ENCODE results near the gene LOXL3.

Gene LOXL3

GRCh38 chr2:74504591-74504990 lies 49.2 kb downstream of the LOXL3 start:
- DNase-seq: no peak

- no peak for DNase-seq
Observed at GRCh38 chr2:74503506-74504475, 50.0 kb downstream of the LOXL3 start.

GRCh38 chr2:74502720-74503505 lies 50.8 kb downstream of the LOXL3 start:
- DNase-seq: no peak

- DNase-seq: no peak
Observed at GRCh38 chr2:74502147-74502719, 51.5 kb downstream of the LOXL3 start.

GRCh38 chr2:74501335-74502071 lies 52.2 kb downstream of the LOXL3 start:
- no peak for DNase-seq

- DNase-seq: no peak
Observed at GRCh38 chr2:74500578-74500946, 53.2 kb downstream of the LOXL3 start.

GRCh38 chr2:74499940-74500577 lies 53.7 kb downstream of the LOXL3 start:
- DNase-seq: no peak

GRCh38 chr2:74499267-74499939 lies 54.3 kb downstream of the LOXL3 start, which contains the start of gene LBX2:
LBX2 (minus strand) TSS chr2:74499603; CDS start chr2:74499537, 66 bp downstream.
- no peak for DNase-seq

GRCh38 chr2:74498500-74499266 lies 55.1 kb downstream of the LOXL3 start:
- DNase-seq: no peak

- no peak for DNase-seq
Observed at GRCh38 chr2:74497777-74498499, 55.8 kb downstream of the LOXL3 start.

GRCh38 chr2:74496997-74497776 lies 56.6 kb downstream of the LOXL3 start:
- DNase-seq: no peak

- no peak for DNase-seq
Observed at GRCh38 chr2:74495440-74495839, 58.3 kb downstream of the LOXL3 start.

GRCh38 chr2:74493546-74493945 lies 60.2 kb downstream of the LOXL3 start:
- DNase-seq: no peak

- DNase-seq: no peak
Observed at GRCh38 chr2:74491648-74492544, 61.8 kb downstream of the LOXL3 start.

GRCh38 chr2:74489906-74490305 lies 63.8 kb downstream of the LOXL3 start:
- DNase-seq: no peak

GRCh38 chr2:74488643-74489481 lies 64.9 kb downstream of the LOXL3 start:
- DNase-seq: no peak

GRCh38 chr2:74486141-74486540 lies 67.6 kb downstream of the LOXL3 start:
- DNase-seq: no peak

Data from NCI-H2107 (cell line).